Tongue (tissue), 2 donors: ENCODE measurements around the gene WTIP. TPM values are rescaled to one million over a fixed set of nuclear protein-coding genes. Genes with fewer than 3 reads are reported as not detected.
A peak's percentile ranks its signal among the peaks of the same experiment; 100 is the strongest.
"Not testable (repeated sequence)": the region's sequence is repeated elsewhere in the genome, so short reads cannot be mapped to it uniquely, and the experiment has no call there.

ENCODE experiments used
- DNase-seq: peaks from one replicate; pipeline ENCODE4 v3.0.0-alpha.2; 2015
- total RNA-seq: library from RNA; depleted of rRNA; stranded (reverse); fragments of >200 nt; gene quantifications from one replicate; pipeline ENCODE4 v1.2.3, GENCODE V29; 2014

WTIP gene
- 13.6 TPM for total RNA-seq

DNA sequence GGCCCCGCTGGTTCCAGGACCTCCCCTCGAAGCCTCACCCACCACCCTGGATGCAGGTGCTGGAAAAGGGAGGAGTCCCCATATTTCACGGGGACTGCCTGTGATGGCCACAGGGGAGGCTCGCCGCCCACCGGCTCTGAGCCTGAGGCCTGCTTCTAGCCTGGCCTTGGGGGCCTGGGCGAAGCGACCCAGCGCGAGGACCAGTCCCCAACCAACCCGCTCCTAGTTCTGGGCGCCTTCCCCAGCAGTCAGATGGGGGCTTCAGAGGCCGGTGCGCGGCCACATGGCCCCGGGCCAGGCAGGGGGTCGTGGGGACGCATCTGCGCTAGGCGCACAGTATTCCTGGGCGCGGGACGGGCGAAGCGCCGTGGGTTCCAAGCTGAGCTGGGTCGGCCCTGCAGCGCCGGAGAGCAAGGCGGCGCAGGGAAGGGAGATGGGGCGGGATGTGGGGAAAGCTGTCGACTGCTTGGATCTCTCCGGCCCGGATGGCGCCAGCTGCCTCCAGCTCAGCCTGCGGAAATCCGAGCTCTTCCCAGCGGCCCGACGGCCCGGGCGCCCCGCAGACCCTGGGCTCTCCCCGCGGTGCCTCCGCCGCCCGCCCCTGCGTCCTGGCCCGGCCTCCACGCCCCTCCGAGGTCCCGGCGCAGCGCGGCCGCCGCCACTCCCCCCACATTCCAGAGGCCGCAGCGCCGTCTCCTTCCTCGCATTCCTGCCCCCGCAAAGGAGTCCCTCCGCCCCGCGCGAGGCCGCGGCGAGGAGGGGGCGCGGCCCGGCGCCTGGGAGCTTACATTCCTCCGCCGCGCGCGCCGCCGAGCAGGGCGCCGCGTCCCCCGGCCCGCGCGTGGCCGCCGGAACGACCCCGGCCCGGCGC lies at the start of gene WTIP:
Gene WTIP (plus strand): TSS at position 788 of the 871 bp plus-strand sequence. CDS start 217 bp downstream, outside the sequence.
- DNase-seq = peak; percentile 94

- no peak for DNase-seq
Measured at GRCh38 chr19:34432797-34433196, 48.8 kb upstream of the WTIP start.

DNA sequence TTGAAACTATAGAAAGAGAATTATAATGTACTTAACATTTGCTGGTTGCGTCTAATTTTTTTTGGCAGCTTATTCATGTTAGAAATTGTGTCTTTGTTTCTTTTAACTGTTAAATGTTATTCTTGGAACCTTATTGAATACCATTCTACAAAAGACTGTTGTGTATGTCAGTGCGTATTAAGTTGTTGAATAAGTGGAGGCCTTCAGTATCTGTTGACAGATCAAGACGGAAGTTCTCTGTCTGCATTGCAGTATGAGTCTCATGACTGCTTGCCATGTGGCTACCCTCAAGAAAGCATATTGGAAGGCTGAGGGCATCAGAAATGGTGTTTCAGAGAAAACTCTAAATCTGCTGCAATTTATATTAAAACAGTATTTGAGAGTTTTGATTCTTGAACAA lies 44.8 kb upstream of the WTIP start:
- DNase-seq = no peak

- no peak for DNase-seq
Measured at GRCh38 chr19:34448191-34448590, 33.4 kb upstream of the WTIP start.

GRCh38 chr19:34452723-34453122 lies 28.8 kb upstream of the WTIP start:
- no peak for DNase-seq

DNA sequence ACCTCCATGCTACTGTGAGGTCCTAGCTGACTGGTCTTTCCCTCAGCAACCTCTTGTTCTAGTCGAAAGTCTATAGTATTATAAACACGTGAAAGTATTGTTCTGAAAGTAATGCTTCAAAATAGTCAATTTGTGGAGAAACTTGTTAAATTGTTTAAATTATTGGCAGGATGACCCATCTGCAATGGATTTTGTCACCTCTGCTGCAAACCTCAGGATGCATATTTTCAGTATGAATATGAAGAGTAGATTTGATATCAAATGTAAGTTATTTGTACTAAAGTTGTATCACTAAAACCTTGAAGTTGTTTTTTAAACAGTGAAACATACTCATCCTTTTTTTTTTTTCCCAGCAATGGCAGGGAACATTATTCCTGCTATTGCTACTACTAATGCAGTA lies 27.5 kb upstream of the WTIP start:
- no peak for DNase-seq

DNA sequence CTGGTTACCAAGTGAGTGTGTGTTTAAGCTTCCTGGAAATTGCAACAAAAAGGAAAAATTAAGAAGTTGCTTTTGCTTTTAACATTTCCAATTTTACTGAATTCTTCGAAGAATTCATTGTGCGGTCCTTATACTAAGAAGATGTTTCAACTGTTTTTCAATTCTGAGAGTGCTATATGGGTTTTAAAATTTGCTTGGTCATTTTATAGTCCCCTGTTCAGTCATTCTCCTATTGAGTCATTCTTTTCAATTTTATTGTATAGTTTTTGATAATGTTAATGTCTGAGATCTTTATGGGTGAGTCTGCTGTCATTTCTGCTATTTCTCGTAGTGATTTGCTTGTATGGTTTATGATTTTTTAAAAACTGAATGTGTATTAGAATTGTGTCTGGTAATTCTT lies 26.9 kb upstream of the WTIP start:
- DNase-seq = no peak

DNA sequence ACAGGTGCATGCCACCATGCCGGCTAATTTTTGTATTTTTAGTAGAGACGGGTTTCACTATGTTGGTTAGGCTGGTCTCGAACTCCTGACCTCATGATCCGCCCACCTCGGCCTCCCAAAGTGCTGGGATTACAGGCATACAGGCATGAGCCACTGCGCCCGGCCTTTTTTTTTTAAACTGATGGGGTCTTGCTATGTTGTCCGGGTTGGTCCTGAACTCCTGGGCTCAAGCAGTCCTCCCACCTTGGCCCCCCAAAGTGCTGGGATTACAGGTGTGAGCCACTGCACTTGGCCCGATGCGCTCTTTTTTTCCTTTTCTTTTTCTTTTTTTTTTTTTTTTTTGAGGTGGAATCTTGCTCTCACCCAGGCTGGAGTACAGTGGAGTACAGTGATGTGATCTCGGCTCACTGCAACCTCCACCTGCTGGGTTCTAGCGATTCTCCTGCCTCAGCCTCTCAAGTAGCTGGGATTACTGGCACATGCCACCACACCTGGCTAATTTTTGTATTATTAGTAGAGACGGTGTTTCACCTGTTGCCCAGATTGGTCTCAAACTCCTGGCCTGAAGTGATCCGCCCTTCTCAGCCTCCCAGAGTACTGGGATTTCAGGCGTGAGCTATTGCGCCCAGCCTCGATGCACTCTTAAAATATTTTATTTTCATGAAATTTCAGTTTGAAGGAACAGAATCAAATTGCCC lies 25.6 kb upstream of the WTIP start:
- not testable (repeated sequence) for DNase-seq

DNA sequence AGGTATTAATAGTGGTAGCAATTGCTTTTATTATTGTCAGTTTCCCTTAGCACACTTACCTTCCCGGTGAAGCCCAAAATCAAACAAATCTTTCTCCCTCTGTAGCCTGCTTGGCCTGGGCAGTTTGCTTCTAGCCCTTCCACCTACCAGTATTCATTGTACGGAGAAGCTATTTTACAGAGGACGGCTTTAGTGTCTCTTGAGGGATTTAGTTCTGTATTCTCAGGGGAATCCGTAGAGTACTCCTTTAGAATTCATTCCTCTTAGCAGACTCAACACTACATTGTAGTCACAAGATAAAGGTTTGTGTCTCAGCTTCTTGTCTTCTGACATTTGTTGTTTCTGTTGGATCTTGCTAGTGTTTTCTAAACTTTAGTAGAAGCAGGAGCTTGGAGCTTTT lies 24.1 kb upstream of the WTIP start:
- DNase-seq = no peak

DNA sequence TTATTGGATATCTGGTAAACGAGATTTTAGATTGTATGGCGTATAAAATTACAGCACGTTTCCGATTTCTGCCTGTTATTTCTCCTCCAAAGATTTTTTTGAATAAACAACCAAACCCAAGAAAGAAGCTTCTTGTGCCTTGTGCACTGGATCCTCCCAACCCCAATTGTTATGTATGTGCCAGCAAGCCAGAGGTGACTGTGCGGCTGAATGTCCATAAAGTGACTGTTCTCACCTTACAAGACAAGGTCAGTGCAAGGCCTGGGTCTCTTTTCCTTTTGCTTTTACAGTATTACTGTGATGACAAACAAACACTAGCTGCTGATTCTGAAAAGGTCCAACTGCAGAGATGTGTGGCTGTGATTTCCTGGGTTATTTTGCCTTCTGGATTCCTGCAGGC lies 22.9 kb upstream of the WTIP start:
- DNase-seq = no peak

DNA sequence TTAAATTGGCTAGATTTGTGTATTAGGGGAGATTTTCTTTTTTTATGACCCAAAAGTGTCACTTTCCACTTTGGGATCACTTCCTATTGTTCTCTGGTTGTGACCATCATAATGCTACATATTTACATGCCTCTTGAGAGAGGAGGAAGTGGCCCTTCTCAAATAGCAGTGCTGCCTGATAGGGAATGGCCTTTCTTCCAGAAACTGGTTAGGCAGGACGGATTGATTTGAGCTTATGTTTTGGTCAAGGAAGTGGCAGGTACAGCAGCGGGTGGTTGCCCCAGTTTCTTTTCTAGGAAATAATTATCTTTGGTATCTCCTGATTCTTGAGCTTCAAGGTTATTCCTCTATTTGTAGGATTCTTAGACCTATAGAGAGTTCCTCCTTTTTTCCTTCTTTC lies 21.9 kb upstream of the WTIP start:
- DNase-seq = no peak

- peak; percentile 17 for DNase-seq
Measured at GRCh38 chr19:34461375-34462100, 20.0 kb upstream of the WTIP start.

DNA sequence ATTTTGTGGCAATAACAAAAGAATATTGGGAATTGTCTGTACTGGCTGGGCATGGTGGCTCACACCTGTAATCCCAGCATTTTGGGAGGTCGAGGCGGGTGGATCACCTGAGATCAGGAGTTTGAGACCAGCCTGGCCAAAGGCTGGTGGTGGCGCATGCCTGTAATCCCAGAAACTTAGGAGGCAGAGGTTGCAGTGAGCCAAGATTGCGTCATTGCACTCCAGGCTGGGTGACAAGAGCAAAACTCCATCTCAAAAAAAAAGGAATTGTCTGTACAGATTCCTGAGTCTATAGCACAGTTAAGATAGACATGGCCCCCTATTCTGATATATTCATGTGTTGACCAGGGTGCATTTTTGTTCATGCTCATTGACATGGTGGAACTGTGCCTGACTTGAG lies 16.8 kb upstream of the WTIP start:
- DNase-seq = not testable (repeated sequence)

- no peak for DNase-seq
Measured at GRCh38 chr19:34468409-34468808, 13.1 kb upstream of the WTIP start.

DNA sequence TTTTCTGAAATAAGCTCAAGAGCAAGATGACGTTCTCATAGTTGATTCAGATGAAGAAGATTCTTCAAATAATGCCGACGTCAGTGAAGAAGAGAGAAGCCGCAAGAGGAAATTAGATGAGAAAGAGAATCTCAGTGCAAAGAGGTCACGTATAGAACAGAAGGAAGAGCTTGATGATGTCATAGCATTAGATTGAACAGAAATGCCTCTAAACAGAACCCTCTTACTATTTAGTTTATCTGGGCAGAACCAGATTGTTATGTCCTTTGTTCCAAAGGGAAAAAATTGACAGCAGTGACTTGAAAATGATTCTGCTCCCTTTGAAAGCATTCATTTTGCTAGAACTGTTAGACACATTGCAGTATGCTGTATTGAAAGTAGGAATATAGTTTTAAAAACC lies 12.5 kb upstream of the WTIP start:
- not testable (repeated sequence) for DNase-seq

- no peak for DNase-seq
Measured at GRCh38 chr19:34471906-34472700, 9.5 kb upstream of the WTIP start.

- DNase-seq = no peak
Measured at GRCh38 chr19:34474233-34474989, 7.1 kb upstream of the WTIP start.

DNA sequence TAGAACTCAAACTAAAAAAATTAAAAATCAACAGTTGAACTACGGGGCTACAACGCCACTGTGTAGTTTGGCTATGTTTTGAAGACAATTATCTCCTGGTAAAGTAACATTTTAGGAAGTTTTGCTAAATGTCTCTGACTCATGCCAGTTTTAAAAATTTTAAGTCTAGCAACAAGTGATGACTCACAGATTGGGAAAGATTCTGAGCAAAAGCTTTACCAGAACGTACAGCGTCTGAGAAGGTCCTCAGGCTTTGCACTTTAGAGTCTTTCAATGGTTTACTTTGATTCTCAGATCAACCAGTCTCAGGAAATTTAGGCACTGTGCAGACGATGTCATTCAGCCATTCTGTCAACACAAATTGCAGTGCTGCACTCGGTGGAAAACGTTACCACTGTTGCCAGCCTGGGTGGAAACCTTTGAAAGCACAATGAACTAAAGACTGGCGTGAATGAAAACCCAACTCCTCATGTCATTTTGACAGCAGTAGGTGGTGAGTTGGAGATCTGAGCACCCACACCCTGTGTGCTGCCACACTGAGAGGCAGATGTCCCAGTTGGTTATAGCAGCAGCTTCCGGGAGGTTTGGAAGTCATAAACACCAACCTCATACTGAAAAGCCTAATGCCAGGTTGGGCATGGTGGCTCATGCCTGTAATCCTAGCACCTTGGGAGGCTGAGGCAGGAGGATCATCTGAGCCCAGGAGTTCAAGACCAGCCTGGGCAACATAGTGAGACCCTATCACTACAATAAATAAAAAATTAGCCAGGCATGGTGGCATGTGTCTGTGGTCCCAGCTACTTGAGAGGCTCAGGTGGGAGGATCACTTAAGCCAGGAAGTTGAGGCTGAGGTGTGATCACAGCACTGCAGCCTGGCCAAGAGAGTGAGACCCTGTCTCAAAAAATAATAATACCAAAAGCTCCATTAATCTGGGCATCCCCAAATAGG lies 6.3 kb upstream of the WTIP start:
- no peak for DNase-seq

- no peak for DNase-seq
Measured at GRCh38 chr19:34475975-34476594, 5.5 kb upstream of the WTIP start.

DNA sequence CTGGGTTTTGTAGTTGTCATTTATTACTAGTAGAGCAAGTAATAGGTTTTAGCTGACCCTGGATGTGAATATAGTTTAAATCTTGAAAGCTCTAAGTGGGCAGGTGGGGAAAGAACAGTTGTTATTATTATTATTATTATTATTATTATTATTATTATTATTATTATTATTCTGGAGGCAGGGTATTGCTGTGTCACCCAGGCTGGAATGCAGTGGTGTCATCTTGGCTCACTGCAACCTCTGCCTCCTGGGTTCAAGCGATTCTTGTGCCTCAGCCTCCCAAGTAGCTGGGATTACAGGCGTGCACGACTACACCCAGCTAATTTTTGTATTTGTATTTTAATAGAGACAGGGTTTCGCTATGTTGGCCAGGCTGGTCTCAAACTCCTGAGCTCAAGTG lies 3.1 kb upstream of the WTIP start:
- not testable (repeated sequence) for DNase-seq
